Stimulated activated CD4-positive, alpha-beta T cell treated with anti-CD3 and anti-CD28 coated beads, Interleukin-12 subunit alpha, Interleukin-12 subunit beta, amount 100 ng/mL, for 4 hours (primary cell): ENCODE results near the gene NAALADL2.
"Not testable (repeated sequence)": the region's sequence is repeated elsewhere in the genome, so short reads cannot be mapped to it uniquely, and the experiment has no call there.

Source experiments
- DNase-seq: peaks from one replicate; pipeline ENCODE4 v3.0.0-alpha.2; 2020

The NAALADL2 gene

GRCh38 chr3:175077216-175077615, 218.1 kb downstream of the NAALADL2 start:
- no peak for DNase-seq

DNA sequence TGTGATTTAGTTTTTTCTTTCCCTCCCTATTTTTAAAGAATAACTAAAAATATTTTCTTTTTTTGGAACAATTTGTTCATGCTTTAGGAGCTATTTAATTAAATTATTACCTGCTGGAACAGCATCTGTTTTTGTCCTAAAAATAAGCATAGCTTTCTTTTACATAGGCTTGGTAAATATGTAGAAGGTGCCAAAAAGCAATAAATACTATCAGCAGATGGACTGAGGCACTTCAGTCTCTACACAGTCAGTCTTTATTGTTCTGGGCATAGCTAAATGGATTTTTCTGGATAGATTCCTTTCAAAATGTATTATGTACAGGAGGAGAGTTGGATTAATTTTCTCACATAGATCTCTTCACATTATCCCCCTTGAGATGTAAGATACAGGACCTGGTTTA, 223.5 kb downstream of the NAALADL2 start:
- no peak for DNase-seq

- not testable (repeated sequence) for DNase-seq
These were observed 228.0 kb downstream of the NAALADL2 start for GRCh38 chr3:175087128-175087527.

- no peak for DNase-seq
These were observed 229.7 kb downstream of the NAALADL2 start for GRCh38 chr3:175088766-175089380.

GRCh38 chr3:175091426-175092114, 232.4 kb downstream of the NAALADL2 start:
- no peak for DNase-seq

DNA sequence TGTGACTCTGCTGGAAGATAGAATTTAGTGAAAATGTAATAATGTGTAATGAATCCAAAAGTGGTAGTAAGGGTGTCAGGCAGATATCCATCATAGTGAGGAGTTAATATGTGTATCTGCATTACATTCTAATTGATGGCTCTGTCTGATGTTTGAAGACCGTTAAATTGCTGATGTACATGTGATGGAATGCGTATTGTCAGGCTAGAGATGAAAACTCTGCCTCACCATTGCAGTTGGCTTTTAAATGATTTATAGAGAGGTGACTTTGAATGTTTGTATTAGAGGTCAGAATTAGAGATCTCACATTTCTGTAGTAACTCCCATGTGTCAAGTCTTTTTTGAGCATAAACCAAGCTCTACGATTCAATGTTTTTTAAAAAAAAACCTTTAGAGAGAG, 234.6 kb downstream of the NAALADL2 start:
- no peak for DNase-seq

DNA sequence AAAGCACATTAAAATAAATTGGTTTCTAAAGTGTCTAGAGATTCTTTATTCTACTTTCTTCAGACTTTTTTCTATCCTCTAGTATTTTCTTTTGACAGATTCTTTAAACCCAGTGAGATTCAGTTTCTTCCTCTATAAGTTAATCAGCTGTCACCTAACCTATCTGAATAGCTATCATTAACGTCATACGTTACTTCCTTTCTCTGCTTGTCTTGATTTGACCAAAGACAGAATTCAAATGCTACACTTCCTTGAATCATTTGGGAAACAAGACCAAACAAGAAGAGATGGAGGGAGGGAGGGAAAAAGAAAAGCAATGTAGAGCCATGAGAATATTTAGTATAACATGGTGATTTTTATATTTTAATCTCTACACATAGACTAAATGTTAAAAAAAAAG, 235.2 kb downstream of the NAALADL2 start:
- DNase-seq: no peak

- DNase-seq: no peak
These were observed 239.5 kb downstream of the NAALADL2 start for GRCh38 chr3:175098644-175099043.

DNA sequence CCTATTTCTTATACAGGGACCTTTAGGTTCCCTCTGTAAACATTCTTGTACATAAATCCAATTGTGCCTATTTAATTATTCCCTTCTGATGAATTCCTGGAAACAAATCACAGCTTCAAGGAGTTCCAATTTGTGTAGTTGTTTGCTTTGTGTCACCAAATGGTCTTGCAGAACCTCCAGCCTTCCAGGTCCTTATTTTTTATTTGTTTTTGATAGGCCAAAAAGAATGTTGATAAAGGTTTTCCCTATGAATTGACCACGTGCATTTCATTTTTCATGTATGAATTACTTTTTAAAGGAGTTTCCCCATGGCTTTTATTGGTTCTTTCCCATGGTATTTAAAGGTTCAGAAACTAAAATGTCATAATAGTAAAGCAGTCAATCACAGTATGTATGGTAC, 243.0 kb downstream of the NAALADL2 start:
- no peak for DNase-seq

DNA sequence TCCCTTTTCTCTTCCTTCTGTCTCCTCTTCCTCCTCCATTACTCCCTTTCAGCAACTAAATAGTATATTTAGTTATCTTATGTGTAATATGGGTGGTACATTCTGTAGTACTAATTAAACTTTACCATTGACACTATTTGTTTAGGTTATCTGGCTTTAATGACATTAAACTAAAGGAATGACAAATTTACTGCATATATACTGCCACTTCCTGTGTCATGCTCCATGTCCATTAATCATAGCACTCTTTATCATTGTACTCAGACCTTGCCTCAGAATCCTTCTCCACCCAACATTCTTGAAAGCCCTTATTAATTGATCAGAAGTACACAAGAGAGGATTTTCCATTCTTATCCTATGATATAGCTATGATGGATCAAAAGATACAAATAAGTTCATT, 244.2 kb downstream of the NAALADL2 start:
- no peak for DNase-seq

- no peak for DNase-seq
These were observed 245.9 kb downstream of the NAALADL2 start for GRCh38 chr3:175105066-175105465.

GRCh38 chr3:175107231-175107630, 248.1 kb downstream of the NAALADL2 start:
- no peak for DNase-seq

DNA sequence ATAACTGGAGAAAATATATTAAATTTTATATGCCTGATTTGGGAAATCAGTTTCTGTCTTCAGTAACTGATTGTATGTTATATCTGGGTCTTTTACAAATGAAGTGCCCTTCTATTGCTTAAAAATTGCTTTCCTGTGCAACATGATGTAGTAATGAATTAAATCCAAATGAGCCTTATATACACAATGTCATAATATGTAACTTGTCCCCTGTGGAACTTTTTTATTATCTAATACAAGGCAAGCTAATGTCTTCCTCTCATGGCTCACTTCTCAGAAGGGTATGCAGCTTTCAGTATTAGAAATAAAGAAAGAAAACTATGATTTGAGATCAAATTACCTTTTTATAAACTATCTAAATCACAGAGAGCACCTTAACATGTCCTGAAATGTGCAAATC, 248.9 kb downstream of the NAALADL2 start:
- no peak for DNase-seq

DNA sequence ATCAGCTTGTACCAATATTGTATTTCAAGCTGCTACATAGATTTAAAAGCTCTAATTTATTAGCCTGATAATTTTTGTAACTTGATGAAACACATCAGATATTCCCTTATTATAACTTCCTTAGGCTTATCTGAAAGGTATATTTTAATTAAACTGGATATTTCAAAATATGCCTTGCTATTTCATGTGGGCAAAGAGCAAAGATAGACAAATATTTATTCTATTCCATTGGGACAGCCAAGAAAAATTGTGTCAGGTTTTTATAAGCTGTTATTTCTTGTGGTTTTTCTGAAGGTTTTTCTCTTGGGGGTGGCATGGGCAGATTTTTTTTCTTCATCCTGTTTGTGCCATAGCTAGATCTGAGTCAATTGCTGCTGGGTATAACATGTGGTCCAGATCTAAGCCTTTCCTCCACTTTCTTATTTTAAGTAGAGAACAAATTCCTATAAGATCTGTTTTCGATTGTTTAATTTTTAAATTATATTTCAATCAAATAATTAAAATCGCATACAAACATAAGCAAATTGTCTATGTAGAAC, 249.5 kb downstream of the NAALADL2 start:
- DNase-seq: no peak

- DNase-seq: no peak
These were observed 251.9 kb downstream of the NAALADL2 start for GRCh38 chr3:175111036-175111435.

DNA sequence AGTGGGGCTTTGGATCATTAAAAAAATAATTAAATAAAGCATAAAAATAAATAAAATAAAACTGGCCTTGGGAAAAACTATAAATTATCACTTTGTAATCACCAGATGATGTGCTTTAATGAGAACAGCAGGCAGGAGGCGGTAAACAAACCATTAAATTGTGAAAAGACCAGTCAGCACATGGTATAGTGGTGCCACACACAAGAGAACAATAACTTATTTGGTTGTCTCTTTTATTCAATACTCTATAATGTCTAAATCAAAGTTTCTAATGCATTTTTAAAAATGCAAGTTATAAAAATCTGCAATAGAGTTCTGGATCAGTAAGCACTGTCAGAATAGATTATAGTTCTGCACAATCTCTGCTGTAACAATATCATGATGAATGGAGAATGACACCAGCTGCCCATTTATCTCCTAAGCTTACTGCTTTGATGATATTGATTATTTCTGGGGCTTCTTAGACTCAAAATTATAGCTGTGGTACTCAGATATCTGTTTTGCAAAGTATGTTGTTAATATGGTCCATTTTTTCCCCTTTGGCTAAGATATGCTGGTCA, 259.3 kb downstream of the NAALADL2 start:
- DNase-seq: no peak

DNA sequence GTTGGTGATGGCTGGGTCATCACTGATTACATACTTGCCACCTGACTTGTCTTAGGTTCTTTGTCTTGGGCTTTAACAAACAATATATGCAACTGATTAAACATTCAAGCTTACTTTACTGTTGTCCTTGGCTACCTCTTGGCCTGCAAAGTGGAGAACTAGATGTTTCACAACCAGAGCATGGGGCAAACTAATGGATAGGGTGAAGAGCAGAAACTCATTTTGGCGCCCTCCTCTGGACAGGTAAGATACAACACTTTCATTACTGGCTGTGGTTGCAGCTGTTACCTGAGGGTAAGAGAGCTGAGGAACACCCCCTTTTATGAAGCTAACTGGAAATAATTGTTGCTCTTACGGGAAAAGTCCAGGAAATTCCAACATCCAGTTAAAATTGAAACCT, 262.1 kb downstream of the NAALADL2 start:
- DNase-seq: no peak

DNA sequence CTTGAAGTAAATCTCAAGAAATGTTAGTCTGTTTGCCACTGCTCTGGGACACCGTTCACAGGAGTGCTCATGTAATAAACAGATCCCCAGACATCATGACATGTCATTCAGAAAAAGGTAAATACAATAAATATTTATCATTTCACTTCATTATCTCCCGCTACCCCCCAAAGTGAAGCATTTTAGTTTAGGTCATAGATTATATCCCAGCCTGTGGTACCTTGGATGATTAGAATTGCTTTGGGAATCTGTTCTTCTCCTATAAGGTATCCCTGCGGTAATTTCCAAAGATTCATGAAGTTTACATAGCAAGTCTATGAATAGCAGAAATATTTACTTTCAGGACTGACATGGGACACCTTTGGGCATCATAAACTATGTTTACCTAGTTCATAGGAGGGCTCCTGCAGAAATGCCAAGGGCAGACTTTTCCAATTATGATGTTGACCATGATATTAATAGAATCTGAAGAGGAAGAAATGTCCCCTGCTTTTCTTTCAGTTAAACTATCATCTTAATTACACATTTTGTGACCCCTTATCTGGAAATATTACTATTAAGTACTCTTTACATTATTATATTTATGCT, 268.0 kb downstream of the NAALADL2 start:
- DNase-seq: no peak

DNA sequence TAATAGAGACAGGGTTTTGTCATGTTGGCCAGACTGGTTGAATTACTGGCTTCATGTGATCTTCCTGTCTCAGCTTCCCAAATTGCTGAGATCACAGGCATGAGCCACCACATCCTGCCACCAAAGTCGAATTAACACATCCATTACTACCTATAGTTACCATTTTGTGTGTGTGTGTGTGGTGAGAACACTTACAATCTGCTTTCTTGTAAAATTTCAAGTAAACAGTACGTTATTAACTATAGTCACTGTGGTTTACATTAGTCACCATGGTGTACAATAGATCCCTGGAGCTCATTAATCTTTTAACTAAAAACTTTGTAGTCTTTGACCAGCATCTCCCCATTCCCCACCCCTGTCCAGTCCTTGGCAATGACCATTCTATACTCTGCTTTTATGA, 270.0 kb downstream of the NAALADL2 start:
- no peak for DNase-seq

GRCh38 chr3:175129571-175129970, 270.4 kb downstream of the NAALADL2 start:
- no peak for DNase-seq

GRCh38 chr3:175131866-175132265, 272.7 kb downstream of the NAALADL2 start:
- not testable (repeated sequence) for DNase-seq

DNA sequence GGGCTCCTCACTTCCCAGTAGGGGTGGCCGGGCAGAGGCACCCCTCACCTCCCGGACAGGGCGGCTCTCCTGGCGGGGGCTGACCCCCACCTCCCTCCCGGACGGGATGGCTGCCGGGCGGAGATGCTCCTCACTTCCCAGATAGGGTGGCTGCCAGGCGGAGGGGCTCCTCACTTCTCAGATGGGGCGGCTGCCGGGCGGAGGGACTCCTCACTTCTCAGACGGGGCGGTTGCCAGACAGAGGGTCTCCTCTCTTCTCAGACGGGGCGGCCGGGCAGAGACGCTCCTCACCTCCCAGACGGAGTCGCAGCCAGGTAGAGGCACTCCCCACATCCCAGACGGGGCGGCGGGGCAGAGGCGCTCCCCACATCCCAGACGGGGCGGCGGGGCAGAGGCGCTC, 273.6 kb downstream of the NAALADL2 start:
- DNase-seq: not testable (repeated sequence)

GRCh38 chr3:175144368-175144767, 285.2 kb downstream of the NAALADL2 start:
- DNase-seq: no peak

DNA sequence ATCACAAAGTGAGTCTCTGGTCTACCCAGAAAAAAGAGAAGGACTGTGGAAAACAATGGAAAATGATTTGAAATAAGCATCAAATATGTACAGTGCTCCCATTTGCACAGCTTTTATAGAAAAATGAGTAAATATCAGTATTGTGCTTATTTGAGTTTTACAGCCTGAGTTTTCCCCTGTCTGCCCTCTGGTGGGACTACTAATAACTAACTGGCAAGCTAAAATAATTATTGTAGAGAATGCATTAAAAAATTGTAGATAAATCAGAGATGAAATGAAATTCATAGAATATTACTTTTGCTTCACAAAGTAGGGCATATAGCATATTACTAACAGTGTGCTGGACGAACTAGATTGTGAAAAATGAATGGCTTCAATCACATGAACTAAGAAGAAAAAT, 287.1 kb downstream of the NAALADL2 start:
- DNase-seq: no peak
